ENCODE measurements around the gene MAPK8.

DNA sequence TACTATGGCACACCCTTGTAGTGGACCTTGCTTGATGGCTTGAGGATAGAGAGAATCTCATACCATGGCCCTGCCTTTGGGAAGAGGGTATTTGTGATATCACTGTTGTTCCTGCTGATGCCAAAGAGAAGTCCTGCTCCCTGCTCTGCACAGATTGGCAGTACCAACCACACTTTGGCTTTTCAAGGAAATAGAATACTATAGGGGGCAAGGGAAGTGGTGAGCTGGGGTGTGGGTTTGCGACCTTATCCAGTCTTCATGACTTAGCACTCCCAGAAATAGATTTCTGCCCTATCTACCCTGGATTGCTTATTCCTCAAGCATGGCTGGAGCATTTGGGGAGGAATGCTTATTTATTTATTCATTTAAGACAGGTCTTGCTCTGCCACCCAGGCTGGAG lies 6.8 kb upstream of the MAPK8 start:
- TF ChIP-seq POLR2A (IDR thresholded peaks at IDR 0.05) (no peak), POLR2AphosphoS5 (IDR thresholded peaks at IDR 0.05) (no peak), EP300 (IDR thresholded peaks at IDR 0.05; ENCODE audit: low read depth) (no peak)
- TF ChIP-seq, protein P1, sequence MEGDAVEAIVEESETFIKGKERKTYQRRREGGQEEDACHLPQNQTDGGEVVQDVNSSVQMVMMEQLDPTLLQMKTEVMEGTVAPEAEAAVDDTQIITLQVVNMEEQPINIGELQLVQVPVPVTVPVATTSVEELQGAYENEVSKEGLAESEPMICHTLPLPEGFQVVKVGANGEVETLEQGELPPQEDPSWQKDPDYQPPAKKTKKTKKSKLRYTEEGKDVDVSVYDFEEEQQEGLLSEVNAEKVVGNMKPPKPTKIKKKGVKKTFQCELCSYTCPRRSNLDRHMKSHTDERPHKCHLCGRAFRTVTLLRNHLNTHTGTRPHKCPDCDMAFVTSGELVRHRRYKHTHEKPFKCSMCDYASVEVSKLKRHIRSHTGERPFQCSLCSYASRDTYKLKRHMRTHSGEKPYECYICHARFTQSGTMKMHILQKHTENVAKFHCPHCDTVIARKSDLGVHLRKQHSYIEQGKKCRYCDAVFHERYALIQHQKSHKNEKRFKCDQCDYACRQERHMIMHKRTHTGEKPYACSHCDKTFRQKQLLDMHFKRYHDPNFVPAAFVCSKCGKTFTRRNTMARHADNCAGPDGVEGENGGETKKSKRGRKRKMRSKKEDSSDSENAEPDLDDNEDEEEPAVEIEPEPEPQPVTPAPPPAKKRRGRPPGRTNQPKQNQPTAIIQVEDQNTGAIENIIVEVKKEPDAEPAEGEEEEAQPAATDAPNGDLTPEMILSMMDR (IDR thresholded peaks at IDR 0.05): no peak

Data from transverse colon (tissue), 4 donors.